Activated T-helper 1 cell treated with anti-CD3 and anti-CD28 coated beads, Interleukin-2, amount 50 U/mL, for 16 hours (primary cell): ENCODE results near the gene HEXA.
"Not testable (repeated sequence)": the region's sequence is repeated elsewhere in the genome, so short reads cannot be mapped to it uniquely, and the experiment has no call there.

Source experiments
- DNase-seq, 2 donors: peaks; one replicate each; pipeline ENCODE4 v3.0.0-alpha.2; 2020; ENCODE audit warnings: low read depth in 1 of 2, low spot score in 1 of 2

HEXA gene

DNA sequence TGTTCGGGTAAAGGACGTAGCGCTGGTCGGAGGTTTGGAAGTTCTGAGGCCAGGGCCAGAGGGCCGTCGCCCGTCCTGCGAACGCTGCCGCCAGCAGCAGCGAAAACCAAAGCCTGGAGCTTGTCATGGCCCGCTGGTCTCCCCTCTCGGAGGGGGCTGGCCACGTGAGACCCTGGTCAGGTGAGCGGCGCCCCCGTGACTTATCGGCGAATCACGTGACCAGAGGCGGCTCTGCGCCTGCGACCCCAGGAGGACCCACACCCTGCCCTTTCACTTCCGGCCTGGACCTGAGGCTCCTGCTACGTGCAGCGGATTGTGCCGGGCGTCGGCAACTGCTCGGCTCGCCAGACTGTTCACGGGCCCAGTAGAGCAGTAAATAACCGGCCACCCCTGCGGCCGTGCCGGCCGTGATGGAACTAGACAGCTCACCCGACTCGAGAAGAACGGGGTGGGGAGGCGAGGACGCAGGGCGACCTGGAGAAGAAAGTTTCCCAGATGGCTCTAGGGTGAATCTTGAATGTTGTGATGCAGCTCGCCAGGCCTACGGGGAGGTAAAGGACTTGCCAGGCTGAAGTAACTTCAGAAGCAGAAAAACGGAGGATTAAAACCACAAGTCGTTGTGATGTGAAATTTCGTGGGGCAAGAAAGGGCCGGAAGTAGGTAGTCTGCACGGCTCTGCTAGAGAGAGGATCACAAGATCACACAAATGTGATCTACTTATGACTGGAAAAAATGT, at the start of gene HEXA:
Gene HEXA (minus strand): TSS at position 169 of the 736 bp plus-strand sequence. CDS start 42 bp downstream, at position 127.
- peak; percentile 92 to 93 for DNase-seq

- DNase-seq: no peak
These were observed 47.4 kb upstream of the HEXA start for GRCh38 chr15:72423256-72423655.

- DNase-seq: no peak
These were observed 45.7 kb upstream of the HEXA start for GRCh38 chr15:72421484-72421883.

DNA sequence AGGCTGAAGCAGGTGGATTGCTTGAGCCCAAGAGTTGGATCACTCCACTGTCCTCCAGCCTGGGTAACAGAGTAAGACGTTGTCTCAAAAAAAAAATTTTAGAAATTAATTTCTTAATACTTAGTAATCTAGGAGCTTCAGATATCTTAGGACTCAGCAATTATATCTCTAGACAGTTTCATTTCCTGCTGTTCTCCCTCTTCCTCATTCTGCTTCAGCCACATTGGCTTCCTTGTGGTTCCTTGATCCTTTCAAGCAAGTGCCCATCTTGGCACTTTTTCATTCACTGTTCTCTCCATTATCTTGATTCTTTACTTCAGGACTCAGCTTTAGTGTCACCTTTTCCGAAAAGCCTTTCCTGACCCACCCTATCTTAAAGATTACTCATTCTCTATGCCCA, 44.8 kb upstream of the HEXA start:
- DNase-seq: no peak

- not testable (repeated sequence) for DNase-seq
These were observed 44.0 kb upstream of the HEXA start for GRCh38 chr15:72419768-72420167.

DNA sequence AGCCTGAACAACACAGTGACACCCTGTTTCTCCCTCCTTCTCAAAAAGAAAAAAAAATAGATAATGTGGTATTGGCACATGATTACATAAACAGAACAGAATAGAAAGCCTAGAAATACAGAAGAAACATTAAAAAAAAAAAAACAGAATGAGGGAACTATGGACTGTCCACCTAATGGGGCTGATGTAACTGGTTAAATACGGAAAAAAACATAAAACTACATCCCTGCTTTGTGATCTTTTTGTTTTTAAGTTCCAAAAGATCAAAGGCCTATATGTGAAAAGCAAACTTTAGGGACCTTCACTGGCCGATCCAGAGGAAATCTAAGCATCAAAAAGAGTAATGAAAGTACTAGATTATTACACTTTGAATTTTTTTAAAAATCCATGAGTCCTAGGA, 39.5 kb upstream of the HEXA start:
- DNase-seq: no peak

DNA sequence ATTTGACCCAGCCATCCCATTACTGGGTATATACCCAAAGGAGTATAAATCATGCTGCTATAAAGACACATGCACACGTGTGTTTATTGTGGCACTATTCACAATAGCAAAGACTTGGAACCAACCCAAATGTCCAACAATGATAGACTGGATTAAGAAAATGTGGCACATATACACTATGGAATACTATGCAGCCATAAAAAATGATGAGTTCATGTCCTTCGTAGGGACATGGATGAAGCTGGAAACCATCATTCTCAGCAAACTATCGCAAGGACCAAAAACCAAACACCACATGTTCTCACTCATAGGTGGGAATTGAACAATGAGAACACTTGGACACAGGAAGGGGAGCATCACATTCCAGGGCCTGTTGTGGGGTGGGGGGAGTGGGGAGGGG, 37.5 kb upstream of the HEXA start:
- not testable (repeated sequence) for DNase-seq

DNA sequence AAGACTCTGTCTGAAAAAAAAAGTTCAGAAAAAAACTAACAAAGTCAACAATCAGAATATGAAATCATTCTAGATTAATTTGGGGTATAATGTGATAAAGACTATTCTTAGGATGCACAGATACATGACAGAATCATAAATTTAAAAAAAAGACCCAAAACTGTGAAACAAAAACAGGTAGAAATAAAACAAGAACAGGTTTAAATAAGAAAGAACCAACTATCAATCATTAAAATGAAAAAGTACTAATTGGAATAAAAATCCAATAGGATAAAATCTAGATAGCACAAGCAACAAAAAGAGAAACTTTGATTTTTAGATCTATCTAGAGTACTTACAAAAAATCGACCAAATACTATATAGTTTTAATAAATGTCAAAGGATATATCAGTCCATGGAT, 35.7 kb upstream of the HEXA start:
- DNase-seq: no peak

DNA sequence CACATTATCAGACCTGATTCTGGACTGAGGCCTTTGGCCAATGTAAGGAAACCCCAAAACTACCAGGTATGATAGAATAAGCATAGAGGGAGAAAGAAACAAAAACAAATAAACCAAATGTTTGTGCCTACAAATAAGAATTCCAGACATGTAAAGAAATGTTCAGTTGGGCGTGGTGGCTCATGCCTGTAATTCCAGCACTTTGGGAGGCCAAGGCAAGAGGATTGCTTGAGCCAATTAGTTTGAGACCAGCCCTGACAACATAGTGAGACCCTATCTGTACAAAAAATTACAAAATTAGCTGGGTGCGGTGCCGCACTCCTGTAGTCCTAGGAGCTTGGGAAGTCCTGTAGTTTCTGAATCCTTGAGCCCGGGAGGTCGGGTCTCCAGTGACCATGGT, 35.3 kb upstream of the HEXA start:
- DNase-seq: no peak

- no peak for DNase-seq
These were observed 31.1 kb upstream of the HEXA start for GRCh38 chr15:72406936-72407335.

DNA sequence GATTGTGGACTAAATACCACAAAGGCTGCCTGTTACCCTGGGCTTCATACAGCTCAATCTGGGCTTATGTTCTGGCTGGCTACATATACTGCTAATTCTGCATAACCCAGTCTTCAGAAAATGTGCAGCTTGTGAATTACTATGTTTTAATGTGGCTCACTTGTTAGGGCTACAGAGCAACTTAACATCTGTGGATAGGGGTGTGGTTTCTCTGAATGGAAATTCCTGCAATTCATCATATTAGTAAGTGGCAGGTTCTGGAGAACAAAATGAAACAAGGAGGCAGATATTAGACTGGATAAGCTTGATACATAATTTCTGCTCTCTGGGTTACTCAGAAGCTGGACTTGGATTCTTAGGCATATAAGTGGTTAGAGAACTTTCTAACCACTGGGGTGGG, 29.0 kb upstream of the HEXA start:
- no peak for DNase-seq

DNA sequence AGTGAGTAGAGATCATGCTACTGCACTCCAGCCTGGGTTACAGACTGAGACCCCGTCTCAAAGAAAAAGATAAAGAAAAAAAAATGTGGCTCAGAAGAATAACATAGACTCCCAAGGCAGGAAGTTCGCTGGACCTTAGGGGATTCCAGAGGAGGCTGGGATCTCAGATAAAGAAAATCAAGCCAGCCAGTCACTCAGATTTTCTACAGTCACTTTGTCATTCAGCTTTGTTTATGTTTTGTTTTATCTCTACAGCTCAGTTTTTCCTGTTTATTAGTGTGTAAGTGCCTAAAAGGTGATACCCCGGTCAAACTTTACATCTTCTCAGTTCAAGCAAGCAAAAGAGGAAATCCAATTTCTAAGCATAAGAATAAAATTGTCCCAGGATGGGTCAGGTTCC, 28.5 kb upstream of the HEXA start:
- DNase-seq: no peak

- DNase-seq: no peak
These were observed 26.9 kb upstream of the HEXA start for GRCh38 chr15:72402726-72403125.

DNA sequence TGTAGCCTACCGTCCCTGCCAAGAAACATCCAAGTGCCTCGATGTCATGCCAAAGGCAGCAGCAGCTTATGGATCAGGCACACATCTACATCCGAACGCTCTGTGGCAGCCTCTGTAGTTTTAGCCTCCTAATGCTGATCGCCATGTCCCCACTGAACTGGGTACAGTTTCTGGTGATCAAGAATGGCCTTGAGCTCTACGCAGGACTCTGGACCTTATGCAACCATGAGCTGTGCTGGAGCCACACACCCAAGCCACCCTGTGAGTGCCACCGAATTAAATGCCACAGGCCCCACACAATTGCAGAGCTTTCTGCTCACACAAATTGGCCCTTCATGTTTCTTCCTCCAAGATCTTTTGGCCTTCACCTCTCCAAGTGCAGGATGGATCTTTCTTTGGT, 22.8 kb upstream of the HEXA start:
- DNase-seq: no peak

GRCh38 chr15:72397796-72398588, 22.2 kb upstream of the HEXA start, which contains the start of gene TMEM202:
TMEM202 (plus strand) TSS chr15:72398305; CDS start chr15:72398327, 22 bp downstream.
- no peak for DNase-seq

DNA sequence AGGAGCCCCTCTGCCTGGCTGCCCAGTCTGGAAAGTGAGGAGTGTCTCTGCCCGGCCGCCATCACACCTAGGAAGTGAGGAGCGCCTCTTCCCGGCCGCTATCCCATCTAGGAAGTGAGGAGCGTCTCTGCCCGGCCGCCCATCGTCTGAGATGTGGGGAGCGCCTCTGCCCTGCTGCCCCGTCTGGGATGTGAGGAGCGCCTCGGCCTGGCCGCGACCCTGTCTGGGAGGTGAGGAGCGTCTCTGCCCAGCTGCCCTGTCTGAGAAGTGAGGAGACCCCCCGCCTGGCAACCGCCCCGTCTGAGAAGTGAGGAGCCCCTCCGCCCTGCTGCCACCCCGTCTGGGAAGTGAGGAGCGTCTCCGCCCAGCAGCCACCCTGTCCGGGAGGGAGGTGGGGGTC, 20.5 kb upstream of the HEXA start:
- DNase-seq: not testable (repeated sequence)

GRCh38 chr15:72389231-72389630, 13.4 kb upstream of the HEXA start:
- DNase-seq: no peak

DNA sequence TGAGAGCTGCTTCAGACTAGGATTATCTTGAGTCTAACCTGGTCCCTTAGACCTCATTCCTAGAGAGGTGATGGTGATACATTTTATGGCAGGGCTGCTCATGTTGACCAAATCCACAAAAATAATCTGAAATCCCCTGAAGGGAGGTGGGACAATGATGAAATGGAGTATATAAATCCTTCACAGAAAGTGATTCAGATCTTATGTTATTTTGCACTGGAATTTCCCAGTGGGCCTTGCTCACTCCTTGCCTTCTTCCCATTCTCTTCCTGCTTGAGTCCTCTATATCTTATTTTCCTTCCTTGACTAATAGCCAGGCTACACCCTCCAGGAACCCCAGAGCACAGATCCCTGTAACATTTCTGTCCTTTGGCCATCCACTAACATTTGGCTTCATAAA, 11.9 kb upstream of the HEXA start:
- DNase-seq: no peak

DNA sequence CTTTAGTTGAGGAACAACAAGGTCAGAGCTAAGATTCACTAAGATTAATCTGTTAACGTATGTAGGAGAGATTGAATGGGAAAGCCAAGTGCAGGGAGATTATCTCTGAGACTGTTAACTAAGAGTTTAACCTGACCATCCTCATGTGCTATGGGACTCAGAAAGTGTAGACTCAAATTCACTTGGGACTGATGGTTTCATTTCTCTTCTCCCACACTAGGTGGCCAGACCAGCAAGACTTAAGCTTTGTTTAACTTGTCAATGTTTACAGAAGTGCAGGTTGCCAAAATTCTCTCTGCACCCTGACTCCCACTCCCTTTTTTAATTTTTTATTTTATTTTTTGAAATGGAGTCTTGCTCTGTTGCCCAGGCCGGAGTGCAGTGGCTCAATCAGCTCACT, 6.3 kb upstream of the HEXA start:
- no peak for DNase-seq

DNA sequence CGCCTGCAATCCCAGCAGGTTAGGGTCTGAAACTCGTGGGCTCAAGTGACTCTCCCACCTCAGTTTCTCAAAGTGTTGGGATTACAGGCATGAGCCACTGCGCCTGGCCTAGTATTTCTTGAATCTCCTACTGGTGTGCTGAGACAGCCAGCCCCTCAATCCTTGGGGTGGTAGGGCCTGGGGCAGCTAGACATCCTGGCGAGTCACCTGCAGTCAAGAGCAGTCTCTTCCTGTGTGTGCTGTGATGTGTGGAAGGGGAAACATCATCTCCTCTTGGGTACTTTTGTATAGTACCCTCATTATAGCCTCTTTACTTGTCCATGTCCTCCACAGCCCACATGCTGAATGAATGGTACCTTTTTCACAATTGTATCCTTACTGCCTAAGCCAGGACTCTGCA, 4.9 kb upstream of the HEXA start:
- DNase-seq: no peak

DNA sequence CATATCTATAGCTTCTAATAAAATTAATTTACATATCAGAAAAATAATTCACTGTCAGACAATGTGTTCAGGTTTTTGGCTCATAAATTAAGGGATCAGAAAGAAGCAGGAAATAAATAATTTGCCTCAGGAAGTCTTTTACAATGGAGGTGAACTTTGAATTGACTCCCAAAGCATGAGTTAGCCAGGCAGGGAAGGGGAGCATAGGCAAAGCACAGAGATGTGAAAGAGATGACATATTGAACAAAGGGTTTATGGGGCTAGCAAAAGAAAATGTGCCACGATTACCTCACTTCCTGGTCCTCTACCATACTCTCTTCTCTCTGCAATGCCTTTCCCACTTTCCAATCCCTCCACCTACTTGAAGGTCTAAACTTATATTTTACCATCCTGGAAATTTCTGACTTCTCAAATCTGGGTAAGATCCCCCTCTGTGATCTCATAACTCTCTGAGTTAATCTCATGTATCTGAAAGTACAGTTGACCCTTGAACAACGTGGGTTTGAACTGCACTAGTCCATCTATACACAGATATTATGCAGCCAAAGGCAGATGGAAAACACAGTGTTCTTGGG, 4.1 kb upstream of the HEXA start:
- no peak for DNase-seq

DNA sequence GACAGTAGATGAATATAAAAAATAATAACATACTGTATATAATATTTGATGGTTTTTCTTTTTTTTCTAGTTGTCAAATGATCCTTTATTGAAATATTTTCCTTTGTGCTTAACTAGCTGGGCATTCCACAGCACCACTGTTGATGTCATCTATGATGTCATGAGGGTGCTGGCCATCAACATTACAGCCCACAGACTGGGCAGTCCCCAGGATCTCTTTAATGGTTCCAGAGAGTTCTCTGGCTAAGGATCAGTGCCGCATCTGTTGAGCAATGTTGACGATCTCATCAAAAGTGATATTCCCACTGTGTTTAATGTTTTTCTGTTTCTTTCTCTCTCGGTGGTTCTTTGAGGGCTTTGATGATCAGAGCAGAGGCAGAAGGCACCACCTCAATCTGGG, 3.3 kb upstream of the HEXA start:
- not testable (repeated sequence) for DNase-seq
